Measurements from ENCODE around the gene SLC24A3. TPM values are rescaled to one million over a fixed set of nuclear protein-coding genes. Genes with fewer than 3 reads are reported as not detected.
A peak's percentile ranks its signal among the peaks of the same experiment; 100 is the strongest.

The SLC24A3 gene
- total and polyA plus RNA-seq, 12 donors: 0.21 to 2.6 (median 0.84) TPM

GRCh38 chr20:19368351-19368750, 155.9 kb downstream of the SLC24A3 start:
- DNase-seq: no peak
- Histone ChIP-seq H3K27ac (no peak overlapping the region), H3K9me3 (no peaks in the 10 kb centered on the region), H3K4me3 (no peak overlapping the region), H3K36me3 (no peaks in the 10 kb centered on the region), H3K27me3 (no peaks in the 10 kb centered on the region), H3K4me1 (peaks cover 0 to 7% (median 0%) of the 10 kb centered on the region in 9 donors)
- intact Hi-C loops (cut with DNase I): no loop called here
- ATAC-seq: no peak
- TF ChIP-seq CTCF (IDR thresholded peaks at IDR 0.05): no peak
- 69 to 81% methylated on average over 3 of the region's 3 CpGs for WGBS, 2 donors

- Histone ChIP-seq H3K36me3 (no peaks in the 10 kb centered on the region), H3K4me1 (peaks cover 0 to 7% (median 0%) of the 10 kb centered on the region in 9 donors), H3K27me3 (no peaks in the 10 kb centered on the region), H3K27ac (no peak overlapping the region), H3K9me3 (no peaks in the 10 kb centered on the region), H3K4me3 (no peak overlapping the region)
- no peak for DNase-seq
- no peak for TF ChIP-seq CTCF (IDR thresholded peaks at IDR 0.05)
- intact Hi-C loops (cut with DNase I): loop anchor here in 3 of 10 donors (10.0 kb wide), 3 partner anchors 96 to 534 kb away; partner anchors contain the start of gene SLC24A3 (in 1 of the 3)
- ATAC-seq: no peak
- WGBS, 2 donors: 78 to 81% methylated on average over 6 of the region's 6 CpGs
Measured at GRCh38 chr20:19370076-19371075, 157.9 kb downstream of the SLC24A3 start.

GRCh38 chr20:19371112-19371511, 158.7 kb downstream of the SLC24A3 start:
- Histone ChIP-seq H3K27me3 (no peaks in the 10 kb centered on the region), H3K9me3 (no peaks in the 10 kb centered on the region), H3K36me3 (no peaks in the 10 kb centered on the region), H3K4me1 (peaks cover 0 to 7% (median 0%) of the 10 kb centered on the region in 9 donors), H3K4me3 (no peak overlapping the region), H3K27ac (no peak overlapping the region)
- TF ChIP-seq CTCF (IDR thresholded peaks at IDR 0.05): no peak
- DNase-seq: no peak
- 78 to 84% methylated on average over 1 of the region's 1 CpG for WGBS, 2 donors
- intact Hi-C loops (cut with DNase I): loop anchor here in 3 of 10 donors (10.0 kb wide), 3 partner anchors 96 to 534 kb away; partner anchors contain the start of gene SLC24A3 (in 1 of the 3)
- peak in 1 of 8 donors; percentile 13 for ATAC-seq

- ATAC-seq: no peak
- Histone ChIP-seq H3K4me1 (peaks cover 0 to 14% (median 4%) of the 10 kb centered on the region in 9 donors), H3K36me3 (no peaks in the 10 kb centered on the region), H3K27ac (no peak overlapping the region), H3K27me3 (no peaks in the 10 kb centered on the region), H3K4me3 (no peak overlapping the region), H3K9me3 (no peaks in the 10 kb centered on the region)
- intact Hi-C loops (cut with DNase I): loop anchor here in 3 of 10 donors (10.0 kb wide), 3 partner anchors 99 to 531 kb away; partner anchors contain the start of gene SLC24A3 (in 1 of the 3)
- no peak for DNase-seq
- no peak for TF ChIP-seq CTCF (IDR thresholded peaks at IDR 0.05)
- 84 to 88% methylated on average over 3 of the region's 3 CpGs for WGBS, 2 donors
Measured at GRCh38 chr20:19374216-19374615, 161.8 kb downstream of the SLC24A3 start.
